HepG2 (cell line): ENCODE results near the gene SERHL2. TPM values are rescaled to one million over a fixed set of nuclear protein-coding genes. Genes with fewer than 3 reads are reported as not detected.
A peak's percentile ranks its signal among the peaks of the same experiment; 100 is the strongest.

ENCODE experiments used
- ATF2 ChIP-seq: sonication (generic); formaldehyde crosslinking; IDR thresholded peaks from 2 replicates; pipeline ENCODE4 v1.4.0; 2020; ENCODE audit warnings: missing genetic modification reagents
- FIP1L1 ChIP-seq: fragments of 200-400 bp; formaldehyde crosslinking; IDR thresholded peaks from 2 replicates; pipeline ENCODE4 v1.6.1; 2018; ENCODE audit warnings: low read depth, mild to moderate bottlenecking, low read length, moderate library complexity, borderline replicate concordance; ENCODE audit not compliant: insufficient read depth
- FOXA3 ChIP-seq: IDR thresholded peaks from 2 replicates; pipeline ENCODE4 v1.6.1; 2016; ENCODE audit warnings: missing genetic modification reagents, missing compliant biosample characterization
- HNRNPL ChIP-seq: fragments of 200-400 bp; formaldehyde crosslinking; IDR thresholded peaks from 2 replicates; pipeline ENCODE4 v1.6.1; 2017; ENCODE audit warnings: mild to moderate bottlenecking, low read depth, low read length
- HOXA5 ChIP-seq: sonication (generic); formaldehyde crosslinking; IDR thresholded peaks from 2 replicates; pipeline ENCODE4 v1.4.0; 2020; ENCODE audit warnings: missing genetic modification reagents
- KDM5A ChIP-seq: fragments of 200-600 bp; sonication (generic); IDR thresholded peaks from 2 replicates; pipeline ENCODE4 v1.7.0; 2018; ENCODE audit warnings: antibody characterized with exemption, mild to moderate bottlenecking, low read length, borderline replicate concordance
- KLF16 ChIP-seq, 2 experiments: sonication (generic) in 1 of 2; formaldehyde crosslinking in 1 of 2; IDR thresholded peaks; 2 replicates each; pipeline versions ENCODE4 v1.6.1 to v1.8.0; 2016 to 2023; ENCODE audit warnings: missing genetic modification reagents in 2 of 2, missing compliant biosample characterization in 1 of 2
- NFE2 ChIP-seq: sonication (generic); formaldehyde crosslinking; IDR thresholded peaks from 2 replicates; pipeline ENCODE4 v1.4.0; 2020; ENCODE audit warnings: missing genetic modification reagents
- NFIB ChIP-seq: sonication (generic); formaldehyde crosslinking; IDR thresholded peaks from 2 replicates; pipeline ENCODE4 v1.9.0; 2021; ENCODE audit warnings: missing genetic modification reagents, mild to moderate bottlenecking, borderline replicate concordance
- NFRKB ChIP-seq: fragments of 450-650 bp; IDR thresholded peaks from 2 replicates; pipeline ENCODE4 v1.6.1; 2017
- PRDM15 ChIP-seq: sonication (generic); formaldehyde crosslinking; IDR thresholded peaks from 2 replicates; pipeline ENCODE4 v1.4.0; 2020; ENCODE audit warnings: missing genetic modification reagents
- RAD21 ChIP-seq: fragments of 450-650 bp; formaldehyde crosslinking; IDR thresholded peaks from 2 replicates; pipeline ENCODE4 v1.5.0; 2020; ENCODE audit warnings: mild to moderate bottlenecking
- RFX5 ChIP-seq: IDR thresholded peaks from 2 replicates; pipeline ENCODE4 v1.6.1; 2011; ENCODE audit warnings: low read depth, low read length, improper control_type of control experiment
- SIX4 ChIP-seq: sonication (generic); formaldehyde crosslinking; IDR thresholded peaks from 2 replicates; pipeline ENCODE4 v1.4.0; 2020; ENCODE audit warnings: missing genetic modification reagents
- XBP1 ChIP-seq: sonication (generic); formaldehyde crosslinking; IDR thresholded peaks from 2 replicates; pipeline ENCODE4 v1.5.0; 2020; ENCODE audit warnings: missing genetic modification reagents
- ZFP1 ChIP-seq: IDR thresholded peaks from 2 replicates; pipeline ENCODE4 v1.6.1; 2016
- ZFX ChIP-seq: sonication (generic); formaldehyde crosslinking; IDR thresholded peaks from 2 replicates; pipeline ENCODE4 v1.4.0; 2020; ENCODE audit warnings: mild to moderate bottlenecking, low read depth, missing genetic modification reagents, moderate library complexity
- ZNF12 ChIP-seq: sonication (generic); formaldehyde crosslinking; IDR thresholded peaks from 2 replicates; pipeline ENCODE4 v1.5.0; 2020; ENCODE audit warnings: missing genetic modification reagents
- ZNF207 ChIP-seq: fragments of 450-650 bp; IDR thresholded peaks from 2 replicates; pipeline ENCODE4 v1.6.1; 2016; ENCODE audit warnings: antibody characterized with exemption, borderline replicate concordance
- ZNF232 ChIP-seq: sonication (generic); formaldehyde crosslinking; IDR thresholded peaks from 2 replicates; pipeline ENCODE4 v1.4.0; 2020; ENCODE audit warnings: missing genetic modification reagents, borderline replicate concordance
- ZNF597 ChIP-seq: sonication (generic); formaldehyde crosslinking; IDR thresholded peaks from 2 replicates; pipeline ENCODE4 v1.5.0; 2020; ENCODE audit warnings: missing genetic modification reagents
- ZNF83 ChIP-seq: sonication (generic); formaldehyde crosslinking; IDR thresholded peaks from 2 replicates; pipeline ENCODE4 v1.4.0; 2020; ENCODE audit warnings: missing genetic modification reagents, mild to moderate bottlenecking, borderline replicate concordance
- polyA plus RNA-seq, 8 experiments: library from polyadenylated mRNA; depleted of rRNA in 3 of 8; stranded (reverse) in 7 of 8; unstranded in 1 of 8; fragments of >200 nt; fragmentation: Illumina TruSeq in 4 of 8; extraction: Trizol in 4 of 8; gene quantifications; 2 replicates each; pipeline versions ENCODE4 v1.2.1 to v1.2.3, GENCODE V29; 2011 to 2016; ENCODE audit warnings: low read depth in 4 of 8, missing spikeins in 1 of 8, mixed read lengths in 1 of 8; ENCODE audit not compliant: insufficient read depth in 1 of 8
- total RNA-seq, 5 experiments: library from RNA; depleted of rRNA; stranded (reverse); fragments of >200 nt; fragmentation: Illumina TruSeq; extraction: Trizol; gene quantifications; 2 replicates each; pipeline ENCODE4 v1.2.3, GENCODE V29; 2016; ENCODE audit warnings: low read depth in 1 of 5

SERHL2 gene
- total and polyA plus RNA-seq, 2 of the 13 experiments (the other 11 are each of a cell fraction or from before 2014, with no cell fraction given) = 1.0 to 1.8 TPM

- TF ChIP-seq NFIB (CRISPR knock-in tag) (no peak), RFX5 (no peak), HNRNPL (no peak), FIP1L1 (no peak), ZNF83 (CRISPR knock-in tag) (no peak), FOXA3 (CRISPR knock-in tag) (no peak), ZFX (CRISPR knock-in tag) (peak; percentile 59; the same call in 1 of the 2 replicates), ZNF12 (CRISPR knock-in tag) (no peak), RAD21 (CRISPR knock-in tag) (peak; percentile 18; the same call in 1 of the 2 replicates), PRDM15 (CRISPR knock-in tag) (no peak), SIX4 (no peak), ATF2 (no peak), NFRKB (no peak), KLF16 (CRISPR knock-in tag; IDR thresholded peaks at IDR 0.05) (peak in 1 of 2 experiments; percentile 39; a peak in 1 of 4 replicates), ZNF232 (no peak), XBP1 (CRISPR knock-in tag) (no peak), ZNF597 (CRISPR knock-in tag) (no peak), NFE2 (CRISPR knock-in tag) (no peak), ZNF207 (no peak), ZFP1 (CRISPR knock-in tag) (no peak), KDM5A (no peak), HOXA5 (no peak)
Measured at GRCh38 chr22:42581762-42582716, 28.3 kb downstream of the SERHL2 start (continued).
